H9 (cell line): Measurements from ENCODE around the gene TYSND1. TPM values are rescaled to one million over a fixed set of nuclear protein-coding genes. Genes with fewer than 3 reads are reported as not detected.

Experiments
- DNase-seq: peaks from one replicate; pipeline ENCODE4 v3.0.0-alpha.2; 2017
- H2AFZ ChIP-seq: one replicate; pipeline ENCODE4 v1.6.1; 2013; ENCODE audit warnings: mild to moderate bottlenecking, low read length, control low read depth, moderate library complexity
- H2AK5ac ChIP-seq: 2 replicates; pipeline ENCODE4 v1.6.1; 2013; ENCODE audit warnings: low read length, control low read depth, mixed read lengths; ENCODE audit not compliant: insufficient read length
- H2BK120ac ChIP-seq: one replicate; pipeline ENCODE4 v1.6.1; 2013; ENCODE audit warnings: low read depth, mild to moderate bottlenecking, low read length, control low read depth, inconsistent platforms; ENCODE audit not compliant: poor library complexity, severe bottlenecking
- H2BK12ac ChIP-seq: 2 replicates; pipeline ENCODE4 v1.6.1; 2013; ENCODE audit warnings: low read length, control low read depth, mixed read lengths, low read depth; ENCODE audit not compliant: insufficient read length
- H2BK15ac ChIP-seq: 2 replicates; pipeline ENCODE4 v1.6.1; 2013; ENCODE audit warnings: low read depth, low read length, control low read depth
- H2BK20ac ChIP-seq: one replicate; pipeline ENCODE4 v1.6.1; 2013; ENCODE audit warnings: low read depth, mild to moderate bottlenecking, low read length, control low read depth, inconsistent platforms; ENCODE audit not compliant: poor library complexity, severe bottlenecking
- H2BK5ac ChIP-seq: 2 replicates; pipeline ENCODE4 v1.6.1; 2013; ENCODE audit warnings: low read length, control low read depth, mixed read lengths; ENCODE audit not compliant: insufficient read length
- H3K14ac ChIP-seq: 2 replicates; pipeline ENCODE4 v1.6.1; 2013; ENCODE audit warnings: low read length, control low read depth; ENCODE audit not compliant: insufficient read depth
- H3K18ac ChIP-seq: 2 replicates; pipeline ENCODE4 v1.6.1; 2013; ENCODE audit warnings: low read depth, mild to moderate bottlenecking, mixed read lengths, low read length, control low read depth; ENCODE audit not compliant: insufficient read length
- H3K23ac ChIP-seq: 2 replicates; pipeline ENCODE4 v1.6.1; 2013; ENCODE audit warnings: low read length, control low read depth, mixed read lengths, low read depth; ENCODE audit not compliant: insufficient read length
- H3K23me2 ChIP-seq: 2 replicates; pipeline ENCODE4 v1.6.1; 2013; ENCODE audit warnings: low read depth, mild to moderate bottlenecking, mixed read lengths, low read length, control low read depth; ENCODE audit not compliant: insufficient read length, poor library complexity, severe bottlenecking
- H3K27ac ChIP-seq: 2 replicates; pipeline ENCODE4 v1.5.1; 2013; ENCODE audit warnings: low read length, control low read depth, mixed read lengths, low read depth; ENCODE audit not compliant: insufficient read length
- H3K27me3 ChIP-seq: 2 replicates; pipeline ENCODE4 v1.6.1; 2013; ENCODE audit warnings: low read length, control low read depth, inconsistent platforms; ENCODE audit not compliant: insufficient read depth
- H3K4ac ChIP-seq: 2 replicates; pipeline ENCODE4 v1.6.1; 2013; ENCODE audit warnings: low read depth, mild to moderate bottlenecking, control low read depth, inconsistent platforms, low read length, moderate library complexity
- H3K4me1 ChIP-seq: 2 replicates; pipeline ENCODE4 v1.6.1; 2013; ENCODE audit warnings: low read length, control low read depth, inconsistent platforms; ENCODE audit not compliant: insufficient read depth
- H3K4me2 ChIP-seq: 2 replicates; pipeline ENCODE4 v1.6.1; 2013; ENCODE audit warnings: low read length, control low read depth, mixed read lengths; ENCODE audit not compliant: insufficient read length, insufficient read depth
- H3K56ac ChIP-seq: 2 replicates; pipeline ENCODE4 v1.6.1; 2013; ENCODE audit warnings: low read depth, mild to moderate bottlenecking, mixed read lengths, low read length, control low read depth; ENCODE audit not compliant: insufficient read length
- H3K79me1 ChIP-seq: 2 replicates; pipeline ENCODE4 v1.6.1; 2013; ENCODE audit warnings: low read depth, mild to moderate bottlenecking, moderate library complexity, low read length, control low read depth, inconsistent platforms; ENCODE audit not compliant: insufficient read depth, poor library complexity, severe bottlenecking
- H3K79me2 ChIP-seq: 2 replicates; pipeline ENCODE4 v1.6.1; 2013; ENCODE audit warnings: low read length, control low read depth, inconsistent platforms; ENCODE audit not compliant: insufficient read depth
- H3K9ac ChIP-seq: 2 replicates; pipeline ENCODE4 v1.6.1; 2013; ENCODE audit warnings: low read length, control low read depth, mixed read lengths; ENCODE audit not compliant: insufficient read length; ENCODE audit errors: extremely low read depth
- H3K9me3 ChIP-seq: one replicate; pipeline ENCODE4 v1.6.1; 2013; ENCODE audit warnings: low read depth, low read length, inconsistent platforms; ENCODE audit not compliant: control insufficient read depth
- H3T11ph ChIP-seq: one replicate; pipeline ENCODE4 v1.6.1; 2013; ENCODE audit warnings: mild to moderate bottlenecking, low read length, control low read depth, inconsistent platforms
- H4K20me1 ChIP-seq: one replicate; pipeline ENCODE4 v1.6.1; 2013; ENCODE audit not compliant: control insufficient read depth, insufficient read length, insufficient read depth
- H4K5ac ChIP-seq: 2 replicates; pipeline ENCODE4 v1.6.1; 2013; ENCODE audit warnings: low read depth, mild to moderate bottlenecking, mixed read lengths, low read length, control low read depth; ENCODE audit not compliant: insufficient read length
- H4K8ac ChIP-seq: replicated peaks from 2 replicates; pipeline ENCODE4 v1.6.1; 2013; ENCODE audit warnings: low read length, control low read depth, mixed read lengths, low read depth; ENCODE audit not compliant: insufficient read length
- H4K91ac ChIP-seq: 2 replicates; pipeline ENCODE4 v1.6.1; 2013; ENCODE audit warnings: low read depth, mild to moderate bottlenecking, moderate library complexity, mixed read lengths, low read length, control low read depth; ENCODE audit not compliant: insufficient read length
- H3K27ac Mint-ChIP-seq, 3 experiments: 2 replicates in 2 of 3; 3 replicates in 1 of 3; pipeline ENCODE4 v1.8.0; 2020 to 2021; ENCODE audit warnings: mixed read lengths in 3 of 3, mild to moderate bottlenecking in 1 of 3, moderate library complexity in 1 of 3
- H3K27me3 Mint-ChIP-seq: 2 replicates; pipeline ENCODE4 v1.8.0; 2021; ENCODE audit warnings: low read depth, mild to moderate bottlenecking, moderate library complexity, mixed read lengths
- H3K36me3 Mint-ChIP-seq, 3 experiments: 2 replicates in 2 of 3; 3 replicates in 1 of 3; pipeline ENCODE4 v1.8.0; 2020 to 2021; ENCODE audit warnings: low read depth in 3 of 3, mixed read lengths in 3 of 3; ENCODE audit not compliant: insufficient read depth in 1 of 3
- H3K4me1 Mint-ChIP-seq, 2 experiments: 2 replicates each; pipeline ENCODE4 v1.8.0; 2020; ENCODE audit warnings: mixed read lengths in 2 of 2
- H3K4me3 Mint-ChIP-seq, 2 experiments: 2 replicates in 1 of 2; 3 replicates in 1 of 2; pipeline ENCODE4 v1.8.0; 2020 to 2021; ENCODE audit warnings: mild to moderate bottlenecking in 2 of 2, mixed read lengths in 2 of 2, moderate library complexity in 1 of 2
- H3K9me3 Mint-ChIP-seq, 2 experiments: 2 replicates in 1 of 2; 3 replicates in 1 of 2; pipeline ENCODE4 v1.8.0; 2020; ENCODE audit warnings: mild to moderate bottlenecking in 2 of 2, mixed read lengths in 2 of 2, moderate library complexity in 1 of 2
- WGBS: extraction: QIAGEN DNeasy Blood & Tissue Kit; methylation state at CpG from one replicate; pipeline ENCODE4 v1.1.7; 2013; ENCODE audit warnings: missing lambda C conversion rate, low lambda C conversion rate, mixed read lengths; ENCODE audit not compliant: insufficient read length; ENCODE audit errors: extremely low coverage; 5-methylcytosine and 5-hydroxymethylcytosine counted together
- total RNA-seq: library from RNA; stranded (reverse); gene quantifications from 2 replicates; pipeline ENCODE4 v1.2.1, GENCODE V29; 2021
- TF ChIP-seq, protein P1 (sequence below): fragments of 200-600 bp; sonication (generic); conservative IDR thresholded peaks from 3 replicates; pipeline ENCODE4 v1.8.0; 2021; ENCODE audit warnings: antibody characterized with exemption, mild to moderate bottlenecking

The TYSND1 gene
- total RNA-seq, 1 experiment from 2014 or later, result 12.8 TPM

DNA sequence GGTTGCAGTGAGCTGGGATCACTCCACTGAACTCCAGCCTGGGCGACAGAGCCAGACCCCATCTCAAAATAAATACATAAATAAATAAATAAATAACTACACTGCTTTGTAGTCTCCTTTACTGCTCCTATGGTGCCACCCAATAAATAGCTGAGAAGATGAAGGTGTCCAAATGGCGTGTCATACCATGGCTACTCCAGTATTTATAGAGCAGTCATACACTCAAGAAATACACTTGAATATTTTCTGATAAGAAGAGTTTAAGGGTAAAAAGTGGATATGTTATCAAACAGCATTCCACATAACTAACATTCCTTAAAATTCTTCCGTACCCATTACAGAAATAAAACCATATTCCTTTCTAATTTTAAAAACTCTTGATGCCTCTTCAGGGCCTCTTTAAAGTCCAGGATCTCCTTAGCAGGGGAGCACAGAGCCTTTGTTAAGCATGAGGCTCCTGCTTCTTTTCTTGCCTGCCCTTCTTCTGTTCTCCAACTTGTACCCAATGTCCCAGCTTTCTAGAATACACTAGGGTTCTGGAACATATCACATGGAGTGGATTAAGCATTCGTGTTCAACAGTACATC is 31.7 kb upstream of the TYSND1 start:
- Histone ChIP-seq H4K91ac (no peak overlapping the region), H2BK5ac (no peak overlapping the region), H2BK120ac (no peak overlapping the region), H3K9me3 (no peaks in the 10 kb centered on the region), H3K79me2 (no peaks in the 10 kb centered on the region), H3K23ac (no peak overlapping the region), H3K18ac (no peak overlapping the region), H2AK5ac (no peak overlapping the region), H4K20me1 (no peaks in the 10 kb centered on the region), H3K23me2 (no peaks in the 10 kb centered on the region), H4K5ac (no peak overlapping the region), H3K4ac (no peak overlapping the region), H2AFZ (no peak overlapping the region), H3K9ac (no peak overlapping the region), H2BK12ac (no peak overlapping the region), H3K4me2 (no peak overlapping the region), H3K27ac (no peak overlapping the region), H3K4me1 (no peaks in the 10 kb centered on the region), H3K27me3 (no peaks in the 10 kb centered on the region), H2BK15ac (no peak overlapping the region), H4K8ac (no peak overlapping the region), H3K56ac (no peak overlapping the region), H3K14ac (no peak overlapping the region), H3T11ph (no peak overlapping the region), H3K79me1 (no peaks in the 10 kb centered on the region), H2BK20ac (no peak overlapping the region)
- TF ChIP-seq, protein P1, sequence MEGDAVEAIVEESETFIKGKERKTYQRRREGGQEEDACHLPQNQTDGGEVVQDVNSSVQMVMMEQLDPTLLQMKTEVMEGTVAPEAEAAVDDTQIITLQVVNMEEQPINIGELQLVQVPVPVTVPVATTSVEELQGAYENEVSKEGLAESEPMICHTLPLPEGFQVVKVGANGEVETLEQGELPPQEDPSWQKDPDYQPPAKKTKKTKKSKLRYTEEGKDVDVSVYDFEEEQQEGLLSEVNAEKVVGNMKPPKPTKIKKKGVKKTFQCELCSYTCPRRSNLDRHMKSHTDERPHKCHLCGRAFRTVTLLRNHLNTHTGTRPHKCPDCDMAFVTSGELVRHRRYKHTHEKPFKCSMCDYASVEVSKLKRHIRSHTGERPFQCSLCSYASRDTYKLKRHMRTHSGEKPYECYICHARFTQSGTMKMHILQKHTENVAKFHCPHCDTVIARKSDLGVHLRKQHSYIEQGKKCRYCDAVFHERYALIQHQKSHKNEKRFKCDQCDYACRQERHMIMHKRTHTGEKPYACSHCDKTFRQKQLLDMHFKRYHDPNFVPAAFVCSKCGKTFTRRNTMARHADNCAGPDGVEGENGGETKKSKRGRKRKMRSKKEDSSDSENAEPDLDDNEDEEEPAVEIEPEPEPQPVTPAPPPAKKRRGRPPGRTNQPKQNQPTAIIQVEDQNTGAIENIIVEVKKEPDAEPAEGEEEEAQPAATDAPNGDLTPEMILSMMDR, result no peak
- Mint-ChIP-seq H3K9me3 (peaks cover 6 to 9% of the 10 kb centered on the region in 2 experiments; a peak in 3 of 5 replicates), H3K36me3 (no peaks in the 10 kb centered on the region; a peak in 1 of 7 replicates), H3K27me3 (peaks cover 14% of the 10 kb centered on the region), H3K4me3 (no peak overlapping the region), H3K4me1 (no peaks in the 10 kb centered on the region), H3K27ac (no peak overlapping the region)
- WGBS, result no CpG with 5 or more reads among the region's 4 CpGs
- DNase-seq, result no peak
